ENCODE results near the gene PIGC. TPM values are rescaled to one million over a fixed set of nuclear protein-coding genes. Genes with fewer than 3 reads are reported as not detected.

Gene PIGC
- total RNA-seq, 2 donors from 2014 or later = 16.5 to 18.4 TPM

DNA sequence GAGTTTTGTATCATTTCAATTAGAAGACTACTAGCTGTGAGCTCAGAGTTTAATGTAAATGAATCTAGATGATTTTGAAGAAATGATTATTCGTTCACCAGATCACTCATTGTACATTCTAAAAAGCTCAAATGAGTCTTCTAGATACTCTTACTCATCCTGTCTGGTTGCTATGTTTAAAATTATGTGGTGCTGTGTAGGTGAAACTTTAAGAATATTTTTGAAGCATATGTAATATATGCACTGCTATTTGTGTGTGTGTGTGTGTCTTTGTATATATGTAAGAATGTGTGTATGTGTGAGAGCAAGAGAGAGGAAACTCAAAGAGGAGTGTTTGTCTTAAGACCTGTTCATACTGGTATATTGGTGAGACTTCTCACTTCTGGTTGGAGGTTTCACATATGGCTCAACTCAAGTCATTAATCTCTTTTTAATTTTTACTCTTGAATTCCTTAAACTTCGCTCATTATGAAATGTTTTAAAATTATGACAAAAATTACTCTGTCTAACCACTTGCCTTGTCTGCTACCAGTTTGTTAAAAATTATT lies 32.0 kb downstream of the PIGC start:
- Histone ChIP-seq H3K27me3 (no peaks in the 10 kb centered on the region), H3K36me3 (replicated peaks in 1 of 2; ENCODE audit: insufficient read depth in 1 of 2, low read depth in 2 of 2) (no peaks in the 10 kb centered on the region), H3K9me3 (no peaks in the 10 kb centered on the region), H3K27ac (no peak overlapping the region), H3K4me3 (no peak overlapping the region), H3K4me1 (no peaks in the 10 kb centered on the region)
- intact Hi-C loops (cut with DNase I) = no loop called here
- ATAC-seq (no peak), DNase-seq (no peak)
- TF ChIP-seq POLR2A (IDR thresholded peaks at IDR 0.05) = no peak
- TF ChIP-seq, protein P1, sequence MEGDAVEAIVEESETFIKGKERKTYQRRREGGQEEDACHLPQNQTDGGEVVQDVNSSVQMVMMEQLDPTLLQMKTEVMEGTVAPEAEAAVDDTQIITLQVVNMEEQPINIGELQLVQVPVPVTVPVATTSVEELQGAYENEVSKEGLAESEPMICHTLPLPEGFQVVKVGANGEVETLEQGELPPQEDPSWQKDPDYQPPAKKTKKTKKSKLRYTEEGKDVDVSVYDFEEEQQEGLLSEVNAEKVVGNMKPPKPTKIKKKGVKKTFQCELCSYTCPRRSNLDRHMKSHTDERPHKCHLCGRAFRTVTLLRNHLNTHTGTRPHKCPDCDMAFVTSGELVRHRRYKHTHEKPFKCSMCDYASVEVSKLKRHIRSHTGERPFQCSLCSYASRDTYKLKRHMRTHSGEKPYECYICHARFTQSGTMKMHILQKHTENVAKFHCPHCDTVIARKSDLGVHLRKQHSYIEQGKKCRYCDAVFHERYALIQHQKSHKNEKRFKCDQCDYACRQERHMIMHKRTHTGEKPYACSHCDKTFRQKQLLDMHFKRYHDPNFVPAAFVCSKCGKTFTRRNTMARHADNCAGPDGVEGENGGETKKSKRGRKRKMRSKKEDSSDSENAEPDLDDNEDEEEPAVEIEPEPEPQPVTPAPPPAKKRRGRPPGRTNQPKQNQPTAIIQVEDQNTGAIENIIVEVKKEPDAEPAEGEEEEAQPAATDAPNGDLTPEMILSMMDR (IDR thresholded peaks at IDR 0.05) = no peak
- WGBS, 2 donors = 82 to 90% methylated on average over 2 of the region's 2 CpGs

DNA sequence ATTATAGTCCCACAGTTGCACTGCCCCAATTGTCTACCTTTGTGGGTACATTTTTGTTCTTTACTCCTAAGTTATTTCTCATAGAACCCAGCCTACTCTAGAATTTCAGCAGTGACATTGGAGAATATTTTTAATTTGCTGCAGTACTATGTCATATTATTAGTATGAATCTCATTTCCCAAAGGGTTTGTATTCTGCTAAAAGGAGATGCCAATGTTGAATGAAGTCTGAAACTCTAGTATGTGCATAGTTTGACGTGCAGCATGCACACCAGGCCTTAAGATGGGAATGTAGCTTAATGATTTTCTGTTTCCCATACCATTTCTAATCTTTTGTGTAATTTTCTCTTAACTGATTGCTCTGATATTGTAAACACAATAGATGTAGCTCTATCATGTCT lies 33.8 kb downstream of the PIGC start:
- Histone ChIP-seq H3K9me3 (no peaks in the 10 kb centered on the region), H3K27me3 (no peaks in the 10 kb centered on the region), H3K27ac (no peak overlapping the region), H3K4me1 (no peaks in the 10 kb centered on the region), H3K4me3 (no peak overlapping the region), H3K36me3 (replicated peaks in 1 of 2; ENCODE audit: insufficient read depth in 1 of 2, low read depth in 2 of 2) (no peaks in the 10 kb centered on the region)
- intact Hi-C loops (cut with DNase I) = no loop called here
- WGBS, 2 donors = 90 to 96% methylated on average over 1 of the region's 1 CpG
- TF ChIP-seq POLR2A (IDR thresholded peaks at IDR 0.05) = no peak
- TF ChIP-seq, protein P1 (IDR thresholded peaks at IDR 0.05) = no peak
- no peak for DNase-seq
- ATAC-seq = no peak

DNA sequence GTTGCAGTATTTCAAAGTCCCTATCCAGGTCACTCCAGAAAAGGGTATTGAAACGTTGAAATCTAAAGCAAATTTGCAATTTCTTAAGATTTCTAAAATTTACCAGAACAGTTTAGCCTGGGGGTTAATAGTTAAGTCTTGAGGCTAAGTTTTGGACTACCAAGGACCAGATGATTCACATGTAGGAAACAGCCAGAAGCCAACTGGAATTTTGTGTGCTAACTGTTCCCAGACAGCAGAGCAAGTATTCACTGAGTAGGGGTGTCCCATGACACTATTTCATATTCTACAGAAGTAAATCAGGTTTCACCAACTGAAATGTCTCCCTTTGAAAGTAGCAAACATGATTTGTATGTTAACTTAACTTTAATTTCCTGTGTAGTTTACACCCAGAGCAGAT lies 34.9 kb downstream of the PIGC start:
- Histone ChIP-seq H3K27ac (no peak overlapping the region), H3K9me3 (no peaks in the 10 kb centered on the region), H3K27me3 (no peaks in the 10 kb centered on the region), H3K4me1 (no peaks in the 10 kb centered on the region), H3K4me3 (no peak overlapping the region), H3K36me3 (replicated peaks in 1 of 2; ENCODE audit: insufficient read depth in 1 of 2, low read depth in 2 of 2) (no peaks in the 10 kb centered on the region)
- ATAC-seq (no peak), DNase-seq (no peak)
- WGBS, 2 donors = 70 to 91% methylated on average over 1 of the region's 1 CpG
- intact Hi-C loops (cut with DNase I) = loop anchor here (10.0 kb wide), 1 partner anchor 314 kb away; no protein-coding TSS in a partner anchor
- TF ChIP-seq POLR2A (IDR thresholded peaks at IDR 0.05) = no peak
- TF ChIP-seq, protein P1 (IDR thresholded peaks at IDR 0.05) = no peak

DNA sequence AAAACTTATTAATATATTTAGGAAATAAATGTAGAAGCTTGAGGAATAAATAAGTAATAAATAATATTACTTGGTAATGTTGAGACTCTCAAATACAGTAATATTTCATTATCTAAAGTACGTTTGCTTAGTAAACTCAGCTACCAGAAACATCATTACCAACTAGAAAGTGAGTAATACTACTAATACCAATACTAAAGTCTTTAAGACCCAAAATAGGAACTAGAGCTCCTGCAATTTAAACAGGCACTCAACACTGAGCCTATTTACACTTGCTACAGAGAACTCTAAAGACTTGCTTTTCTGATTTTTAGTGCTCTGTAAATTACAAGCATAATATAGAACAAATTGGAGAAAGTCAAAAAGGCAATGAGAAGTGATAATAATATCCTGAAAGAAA lies 36.9 kb downstream of the PIGC start:
- H3K27ac ChIP-seq = no peak overlapping the region
- H3K36me3 ChIP-seq (replicated peaks in 1 of 2; ENCODE audit: insufficient read depth in 1 of 2, low read depth in 2 of 2) = no peaks in the 10 kb centered on the region
- no peak overlapping the region for H3K4me3 ChIP-seq
- WGBS, 2 donors = 70 to 71% methylated on average over 1 of the region's 1 CpG
- DNase-seq (no peak), ATAC-seq (no peak)
- no peaks in the 10 kb centered on the region for H3K27me3 ChIP-seq
- TF ChIP-seq POLR2A (IDR thresholded peaks at IDR 0.05) = no peak
- TF ChIP-seq, protein P1 (IDR thresholded peaks at IDR 0.05) = no peak
- no peaks in the 10 kb centered on the region for H3K9me3 ChIP-seq
- peaks cover 5% of the 10 kb centered on the region for H3K4me1 ChIP-seq
- intact Hi-C loops (cut with DNase I) = loop anchor here (10.0 kb wide), 1 partner anchor 312 kb away; no protein-coding TSS in a partner anchor

DNA sequence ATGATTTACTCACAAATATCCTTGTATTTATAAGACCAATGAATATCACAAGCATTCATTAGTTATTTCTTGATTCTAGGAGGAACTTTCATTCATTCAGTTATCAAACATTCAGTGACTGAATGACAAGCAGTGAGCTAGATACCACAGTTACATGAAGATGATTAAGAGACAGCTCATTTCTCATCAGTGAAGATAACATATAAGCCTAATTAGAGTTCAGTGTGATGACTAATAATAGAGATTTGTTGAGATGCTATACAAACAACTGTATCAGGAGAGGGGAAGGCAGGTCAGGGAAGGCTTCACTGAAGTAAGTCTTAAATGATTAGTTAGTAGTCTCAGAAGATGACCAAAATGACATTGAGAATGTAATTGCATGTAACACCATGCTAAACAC lies 38.0 kb downstream of the PIGC start:
- ATAC-seq = no peak
- Histone ChIP-seq H3K27me3 (no peaks in the 10 kb centered on the region), H3K9me3 (no peaks in the 10 kb centered on the region), H3K4me3 (no peak overlapping the region), H3K4me1 (peaks cover 5% of the 10 kb centered on the region), H3K36me3 (replicated peaks in 1 of 2; ENCODE audit: insufficient read depth in 1 of 2, low read depth in 2 of 2) (no peaks in the 10 kb centered on the region), H3K27ac (no peak overlapping the region)
- TF ChIP-seq, protein P1 (IDR thresholded peaks at IDR 0.05) = no peak
- no peak for TF ChIP-seq POLR2A (IDR thresholded peaks at IDR 0.05)
- intact Hi-C loops (cut with DNase I) = loop anchor here (10.0 kb wide), 1 partner anchor 311 kb away; no protein-coding TSS in a partner anchor
- DNase-seq = no peak

Measured in body of pancreas (tissue), 4 donors.